Osteoblast (primary cell): ENCODE results near the gene LUZP2. TPM values are rescaled to one million over a fixed set of nuclear protein-coding genes. Genes with fewer than 3 reads are reported as not detected.

ENCODE experiments used
- DNase-seq: peaks from one replicate; pipeline ENCODE4 v3.0.0; 2011; ENCODE audit warnings: low spot score, mixed read lengths; ENCODE audit not compliant: insufficient read length; ENCODE audit errors: missing footprints
- H2AFZ ChIP-seq: 2 replicates; pipeline ENCODE4 v1.6.0; 2011; ENCODE audit warnings: mild to moderate bottlenecking, low read length
- H3K27ac ChIP-seq: 2 replicates; pipeline ENCODE4 v1.5.1; 2011; ENCODE audit warnings: mild to moderate bottlenecking, low read depth, low read length, moderate library complexity
- H3K27me3 ChIP-seq: 2 replicates; pipeline ENCODE4 v1.6.0; 2012; ENCODE audit warnings: mild to moderate bottlenecking, control low read depth, inconsistent platforms, low read length, moderate library complexity; ENCODE audit not compliant: insufficient read depth
- H3K36me3 ChIP-seq: 2 replicates; pipeline ENCODE4 v1.5.1; 2011; ENCODE audit warnings: mild to moderate bottlenecking, low read length, control low read depth, moderate library complexity; ENCODE audit not compliant: insufficient read depth
- H3K4me1 ChIP-seq: 2 replicates; pipeline ENCODE4 v1.5.1; 2011; ENCODE audit warnings: mild to moderate bottlenecking, low read length, control low read depth, moderate library complexity; ENCODE audit not compliant: insufficient read depth
- H3K4me2 ChIP-seq: 2 replicates; pipeline ENCODE4 v1.6.0; 2011; ENCODE audit warnings: mild to moderate bottlenecking, low read length; ENCODE audit not compliant: insufficient read depth
- H3K4me3 ChIP-seq: fragments of 200-600 bp; sonication (generic); 3 replicates; pipeline ENCODE4 v1.5.1; 2012; ENCODE audit warnings: mild to moderate bottlenecking, low read length, inconsistent platforms; ENCODE audit not compliant: insufficient read depth
- H3K79me2 ChIP-seq: 2 replicates; pipeline ENCODE4 v1.6.0; 2012; ENCODE audit warnings: mild to moderate bottlenecking, low read length, control low read depth, inconsistent platforms; ENCODE audit not compliant: insufficient read depth
- H3K9me3 ChIP-seq: 2 replicates; pipeline ENCODE4 v1.5.1; 2011; ENCODE audit warnings: low read depth, low read length, control low read depth
- H4K20me1 ChIP-seq: 2 replicates; pipeline ENCODE4 v1.6.0; 2012; ENCODE audit warnings: mild to moderate bottlenecking, low read length, control low read depth; ENCODE audit not compliant: insufficient read depth
- total RNA-seq: library from RNA; depleted of rRNA; stranded (reverse); fragments of >200 nt; gene quantifications from 2 replicates; pipeline ENCODE4 v1.2.3, GENCODE V29; 2012
- TF ChIP-seq, protein P1 (sequence below): IDR thresholded peaks from 2 replicates; pipeline ENCODE4 v1.5.1; 2011; ENCODE audit warnings: mild to moderate bottlenecking, low read depth, low read length, moderate library complexity; ENCODE audit errors: extremely low read depth

LUZP2 gene
- total RNA-seq, 1 donor, result not detected

DNA sequence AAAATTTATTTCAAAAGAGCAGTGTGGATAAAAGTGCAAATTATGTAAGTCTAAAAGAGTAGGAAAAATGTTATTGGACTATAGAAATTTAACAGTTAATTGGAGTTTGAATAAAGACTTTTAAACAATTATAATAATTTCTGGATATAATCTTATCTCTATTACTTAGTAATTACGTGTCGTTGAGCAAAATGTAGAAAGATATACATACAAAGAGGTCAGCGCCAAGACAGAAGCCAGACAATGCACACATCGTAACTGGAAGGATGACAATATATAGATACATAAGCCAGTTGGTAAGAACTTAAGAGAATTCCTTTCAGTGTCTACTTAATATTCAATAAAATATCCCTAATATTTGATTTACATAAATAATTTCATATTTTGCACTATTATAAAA lies 157.0 kb downstream of the LUZP2 start:
- Histone ChIP-seq H3K27me3 (no peaks in the 10 kb centered on the region), H3K27ac (no peak overlapping the region), H3K4me1 (no peaks in the 10 kb centered on the region), H3K79me2 (no peaks in the 10 kb centered on the region), H3K36me3 (no peaks in the 10 kb centered on the region), H2AFZ (no peak overlapping the region), H3K9me3 (no peaks in the 10 kb centered on the region), H4K20me1 (no peaks in the 10 kb centered on the region), H3K4me2 (no peak overlapping the region), H3K4me3 (no peak overlapping the region)
- DNase-seq, result no peak
- TF ChIP-seq, protein P1, sequence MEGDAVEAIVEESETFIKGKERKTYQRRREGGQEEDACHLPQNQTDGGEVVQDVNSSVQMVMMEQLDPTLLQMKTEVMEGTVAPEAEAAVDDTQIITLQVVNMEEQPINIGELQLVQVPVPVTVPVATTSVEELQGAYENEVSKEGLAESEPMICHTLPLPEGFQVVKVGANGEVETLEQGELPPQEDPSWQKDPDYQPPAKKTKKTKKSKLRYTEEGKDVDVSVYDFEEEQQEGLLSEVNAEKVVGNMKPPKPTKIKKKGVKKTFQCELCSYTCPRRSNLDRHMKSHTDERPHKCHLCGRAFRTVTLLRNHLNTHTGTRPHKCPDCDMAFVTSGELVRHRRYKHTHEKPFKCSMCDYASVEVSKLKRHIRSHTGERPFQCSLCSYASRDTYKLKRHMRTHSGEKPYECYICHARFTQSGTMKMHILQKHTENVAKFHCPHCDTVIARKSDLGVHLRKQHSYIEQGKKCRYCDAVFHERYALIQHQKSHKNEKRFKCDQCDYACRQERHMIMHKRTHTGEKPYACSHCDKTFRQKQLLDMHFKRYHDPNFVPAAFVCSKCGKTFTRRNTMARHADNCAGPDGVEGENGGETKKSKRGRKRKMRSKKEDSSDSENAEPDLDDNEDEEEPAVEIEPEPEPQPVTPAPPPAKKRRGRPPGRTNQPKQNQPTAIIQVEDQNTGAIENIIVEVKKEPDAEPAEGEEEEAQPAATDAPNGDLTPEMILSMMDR, result no peak

- TF ChIP-seq, protein P1, result no peak
- no peaks in the 10 kb centered on the region for H4K20me1 ChIP-seq
- H3K9me3 ChIP-seq, result no peaks in the 10 kb centered on the region
- no peak overlapping the region for H2AFZ ChIP-seq
- H3K4me3 ChIP-seq, result no peak overlapping the region
- no peaks in the 10 kb centered on the region for H3K36me3 ChIP-seq
- no peak overlapping the region for H3K4me2 ChIP-seq
- no peak overlapping the region for H3K27ac ChIP-seq
- no peaks in the 10 kb centered on the region for H3K79me2 ChIP-seq
- no peak for DNase-seq
- no peaks in the 10 kb centered on the region for H3K27me3 ChIP-seq
- no peaks in the 10 kb centered on the region for H3K4me1 ChIP-seq
Measured at GRCh38 chr11:24661331-24661730, 164.5 kb downstream of the LUZP2 start.

DNA sequence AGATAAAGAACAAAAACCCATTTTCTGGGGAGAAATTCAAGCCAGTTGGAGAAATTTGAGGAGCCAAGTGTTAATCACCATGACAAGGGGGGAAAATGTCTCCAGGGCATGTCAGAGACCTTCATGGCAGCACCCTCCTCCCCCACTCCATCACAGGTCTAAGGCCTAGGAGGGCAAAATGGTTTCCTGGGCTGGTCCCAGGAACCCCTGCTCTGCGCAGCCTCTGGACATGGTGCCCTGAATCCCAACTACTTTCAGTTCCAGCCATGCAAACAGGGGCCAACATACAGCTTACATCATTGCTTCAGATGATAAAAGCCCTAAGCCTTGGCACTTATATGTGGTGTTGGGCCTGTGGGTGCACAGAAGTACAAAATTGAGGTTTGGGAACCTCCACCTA lies 167.5 kb downstream of the LUZP2 start:
- Histone ChIP-seq H3K4me3 (no peak overlapping the region), H3K4me1 (no peaks in the 10 kb centered on the region), H3K9me3 (no peaks in the 10 kb centered on the region), H3K4me2 (no peak overlapping the region), H2AFZ (no peak overlapping the region), H3K79me2 (no peaks in the 10 kb centered on the region), H3K36me3 (no peaks in the 10 kb centered on the region), H3K27ac (no peak overlapping the region), H3K27me3 (no peaks in the 10 kb centered on the region), H4K20me1 (no peaks in the 10 kb centered on the region)
- TF ChIP-seq, protein P1, result no peak
- no peak for DNase-seq

GRCh38 chr11:24667353-24667968 lies 170.6 kb downstream of the LUZP2 start:
- H3K4me2 ChIP-seq, result no peak overlapping the region
- H3K27ac ChIP-seq, result no peak overlapping the region

More at GRCh38 chr11:24667353-24667968, 170.6 kb downstream of the LUZP2 start:
- no peak for DNase-seq
- Histone ChIP-seq H3K9me3 (no peaks in the 10 kb centered on the region), H4K20me1 (no peaks in the 10 kb centered on the region), H3K79me2 (no peaks in the 10 kb centered on the region), H3K36me3 (no peaks in the 10 kb centered on the region), H3K4me1 (no peaks in the 10 kb centered on the region), H2AFZ (no peak overlapping the region), H3K27me3 (no peaks in the 10 kb centered on the region), H3K4me3 (no peak overlapping the region)
- TF ChIP-seq, protein P1, result no peak
